CD4-positive, alpha-beta T cell treated with Interleukin-15 for 4 hours (primary cell): Measurements from ENCODE around the gene HAUS1.
"Not testable (repeated sequence)": the region's sequence is repeated elsewhere in the genome, so short reads cannot be mapped to it uniquely, and the experiment has no call there.

Experiments
- DNase-seq: peaks from one replicate; pipeline ENCODE4 v3.0.0-alpha.2; 2020; ENCODE audit warnings: low spot score

HAUS1 gene

GRCh38 chr18:46088501-46088900 is 15.7 kb upstream of the HAUS1 start:
- DNase-seq = not testable (repeated sequence)

DNA sequence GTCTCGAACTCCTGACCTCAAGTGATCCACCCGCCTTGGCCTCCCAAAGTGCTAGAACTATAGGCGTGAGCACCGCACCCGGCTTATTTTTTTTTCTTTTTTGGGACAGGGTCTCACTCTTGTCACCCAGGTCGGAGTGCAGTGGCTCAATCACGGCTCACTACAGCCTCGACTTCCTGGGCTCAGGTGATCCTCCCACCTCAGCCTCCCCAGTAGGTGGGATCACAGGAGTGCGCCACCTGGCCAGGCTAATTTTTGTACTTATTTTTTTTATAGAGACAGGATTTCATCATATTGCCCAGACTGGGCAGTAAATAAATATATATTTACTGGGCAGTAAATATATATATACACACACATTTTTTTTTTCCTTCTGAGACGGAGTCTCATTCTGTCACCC is 8.7 kb upstream of the HAUS1 start:
- no peak for DNase-seq

DNA sequence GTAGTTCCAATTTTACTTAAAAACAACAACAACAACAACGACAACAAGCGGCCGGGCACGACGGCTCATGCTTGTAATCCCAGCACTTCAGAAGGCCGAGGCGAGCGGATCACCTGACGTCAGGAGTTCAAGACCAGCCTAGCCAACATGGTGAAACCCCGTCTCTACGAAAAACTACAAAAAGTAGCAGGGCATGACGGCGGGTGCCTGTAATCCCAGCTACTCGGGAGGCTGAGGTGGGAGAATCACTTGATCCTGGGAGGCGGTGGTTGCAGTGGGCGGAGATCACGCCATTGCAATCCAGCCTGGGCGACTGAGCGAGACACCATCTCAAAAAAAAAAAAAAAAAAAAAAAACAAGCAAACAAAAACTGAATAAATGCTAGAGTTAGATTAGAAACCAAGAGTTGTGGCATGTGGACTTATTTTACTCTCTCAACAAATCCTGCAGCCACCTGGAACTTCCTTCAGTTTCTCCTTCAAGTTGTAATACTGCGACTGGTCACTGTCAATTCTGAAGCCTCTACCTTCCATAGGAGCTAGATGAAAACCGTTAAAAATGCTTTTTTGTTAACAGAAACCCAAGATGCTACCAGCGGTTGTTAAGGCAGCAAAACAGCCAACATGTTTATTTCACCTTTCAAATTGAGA is 7.4 kb upstream of the HAUS1 start:
- no peak for DNase-seq

GRCh38 chr18:46097431-46097800 is 6.8 kb upstream of the HAUS1 start:
- no peak for DNase-seq

- peak; percentile 80 for DNase-seq
These were observed 6.2 kb upstream of the HAUS1 start, which contains the start of gene ATP5F1A for GRCh38 chr18:46097801-46098615. TSS of gene ATP5F1A (minus strand) at chr18:46098296. CDS start at chr18:46098231, 65 bp downstream.

DNA sequence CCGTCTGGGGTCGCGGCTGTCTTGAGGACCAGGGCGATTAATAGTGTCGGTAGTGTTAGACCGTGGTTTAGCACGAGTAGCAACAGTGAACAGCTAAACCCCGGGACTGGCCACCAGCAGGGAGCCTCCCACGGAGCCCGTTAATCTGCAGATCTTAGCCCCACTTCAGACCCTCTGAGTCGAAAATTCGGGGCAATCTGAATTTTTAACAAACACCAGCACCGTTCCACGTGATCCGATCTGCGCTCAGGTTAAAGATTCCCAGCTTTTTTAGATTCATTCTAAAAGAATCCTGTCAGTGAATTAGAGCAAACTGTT is 5.6 kb upstream of the HAUS1 start:
- DNase-seq = no peak

GRCh38 chr18:46099463-46099862 is 4.7 kb upstream of the HAUS1 start:
- no peak for DNase-seq

- DNase-seq = no peak
These were observed 5.2 kb downstream of the HAUS1 start for GRCh38 chr18:46109386-46109785.

GRCh38 chr18:46110406-46110805 is 6.2 kb downstream of the HAUS1 start:
- no peak for DNase-seq

DNA sequence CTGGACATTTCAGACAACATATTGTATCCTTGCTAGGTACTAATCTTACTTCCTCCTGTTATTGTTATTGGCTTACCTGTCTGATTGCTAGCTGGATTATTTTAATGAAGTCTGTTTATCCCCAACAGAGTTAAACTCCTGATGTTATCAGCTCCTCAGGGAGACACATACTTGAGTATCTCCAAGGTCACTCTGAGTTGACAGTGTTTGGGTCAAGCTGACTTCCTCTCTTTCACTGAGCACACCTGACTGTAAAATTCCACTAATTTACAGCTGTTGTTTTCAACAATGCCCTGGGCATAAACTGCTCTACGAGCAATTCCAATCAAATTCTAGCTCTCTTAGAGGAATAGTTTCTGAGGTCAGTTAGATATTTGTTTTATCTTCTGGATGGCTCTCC is 9.6 kb downstream of the HAUS1 start:
- no peak for DNase-seq

- DNase-seq = not testable (repeated sequence)
These were observed 22.4 kb downstream of the HAUS1 start for GRCh38 chr18:46126625-46127024.

DNA sequence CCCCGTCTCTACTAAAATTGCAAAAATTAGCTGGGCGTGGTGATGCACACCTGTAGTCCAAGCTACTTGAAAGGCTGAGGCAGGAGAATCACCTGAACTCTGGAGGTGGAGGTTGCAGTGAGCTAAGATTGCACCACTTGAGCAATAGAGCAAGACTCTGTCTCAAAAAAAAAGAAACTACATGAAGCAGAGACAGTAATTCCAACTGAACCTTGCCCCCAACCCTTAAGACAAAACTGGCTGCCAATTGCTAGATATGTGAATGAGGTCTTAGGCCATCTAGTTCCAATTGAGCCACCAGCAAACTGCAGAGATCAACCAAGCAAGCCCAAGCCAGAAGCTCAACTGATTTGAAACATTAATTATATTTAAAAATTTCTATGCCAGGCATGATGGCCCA is 25.9 kb downstream of the HAUS1 start:
- no peak for DNase-seq

DNA sequence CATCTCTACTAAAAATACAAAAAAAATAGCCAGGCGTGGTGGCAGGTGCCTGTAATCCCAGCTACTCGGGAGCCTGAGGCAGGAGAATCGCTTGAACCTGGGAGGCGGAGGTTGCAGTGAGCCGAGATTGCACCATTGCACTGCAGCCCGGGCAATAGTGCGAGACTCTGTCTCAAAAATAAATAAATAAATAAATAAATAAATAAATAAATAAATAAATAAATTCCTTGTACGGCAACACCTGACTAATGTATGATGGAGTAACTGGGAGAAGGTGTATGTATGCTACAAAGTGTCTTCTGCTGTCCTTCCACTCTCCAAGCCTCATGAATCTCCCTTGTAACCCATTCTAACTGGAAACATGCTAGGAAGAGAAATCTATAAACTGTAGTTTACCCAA is 26.4 kb downstream of the HAUS1 start:
- DNase-seq = not testable (repeated sequence)

- DNase-seq = no peak
These were observed 29.3 kb downstream of the HAUS1 start for GRCh38 chr18:46133534-46133933.

DNA sequence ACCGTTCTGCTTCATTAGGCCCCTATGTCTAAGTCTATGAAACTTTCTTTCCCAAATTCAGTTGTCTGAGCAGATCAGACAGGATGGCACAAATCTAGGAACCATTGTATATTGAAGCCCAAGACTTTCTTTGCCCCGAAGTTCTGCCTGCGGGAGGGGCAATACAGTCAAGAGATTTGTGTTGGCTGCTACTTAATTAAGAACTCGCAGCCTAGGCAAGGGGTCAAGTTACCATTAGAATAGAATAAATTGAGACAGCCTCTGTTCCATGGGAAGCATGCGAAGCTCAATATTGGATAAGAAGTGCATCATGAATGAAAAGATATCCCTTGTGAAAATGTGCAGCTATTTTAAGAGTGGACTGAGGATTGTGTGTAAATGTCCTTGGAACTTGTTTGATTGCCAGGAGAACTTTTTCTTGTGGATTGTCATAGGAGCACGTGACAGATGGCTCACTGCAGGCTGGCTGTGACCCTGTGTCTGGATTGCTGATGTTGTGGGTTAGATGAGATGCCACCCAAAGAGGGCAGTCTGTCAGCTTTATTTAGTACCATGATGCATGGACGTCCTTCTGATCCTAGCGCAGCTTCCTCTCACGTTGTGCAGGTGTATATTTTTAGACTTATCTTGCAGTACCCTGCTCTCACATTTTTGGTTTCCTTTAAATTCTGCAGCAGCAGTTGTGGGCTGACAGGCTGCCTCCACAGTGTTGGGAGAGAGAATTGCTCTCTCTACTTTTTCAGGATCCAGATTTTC is 30.9 kb downstream of the HAUS1 start:
- DNase-seq = no peak

DNA sequence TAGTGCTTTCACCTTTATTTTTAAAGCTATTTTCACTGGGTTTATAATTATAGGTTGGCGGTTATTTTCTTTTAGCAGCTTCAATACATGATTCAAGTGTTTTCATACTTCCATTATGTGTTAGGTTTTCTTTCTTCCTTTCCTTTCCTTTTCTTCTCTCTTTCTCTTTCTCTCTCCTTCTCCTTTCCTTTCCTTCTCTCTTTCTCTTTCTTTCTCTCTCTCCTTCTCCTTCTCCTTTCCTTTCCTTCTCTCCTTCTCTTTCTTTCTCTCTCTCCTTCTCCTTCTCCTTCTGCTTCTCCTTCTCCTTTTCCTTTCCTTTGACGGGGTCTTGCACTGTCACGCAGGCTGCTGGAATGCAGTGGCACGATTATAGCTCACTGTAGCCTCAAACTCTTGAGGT is 36.0 kb downstream of the HAUS1 start:
- DNase-seq = no peak

DNA sequence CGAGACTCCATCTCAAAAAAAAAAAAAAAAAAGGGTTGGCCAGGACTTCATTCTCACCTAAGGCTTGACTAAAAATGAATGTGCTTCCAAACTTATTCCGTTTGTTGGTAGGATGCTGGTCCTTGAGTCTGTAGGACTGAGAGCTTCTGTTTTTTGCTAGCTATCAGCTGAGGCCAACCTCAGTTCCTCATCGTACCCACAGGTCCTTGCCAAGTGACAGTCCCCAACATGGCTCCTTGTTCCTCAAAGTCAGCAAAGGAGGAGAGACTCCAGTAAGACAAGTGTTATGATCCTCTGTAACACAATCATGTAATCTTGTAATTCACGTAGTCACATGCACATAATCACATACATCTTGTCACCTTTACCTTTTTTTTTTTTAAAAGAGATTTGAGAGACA is 37.0 kb downstream of the HAUS1 start:
- no peak for DNase-seq

DNA sequence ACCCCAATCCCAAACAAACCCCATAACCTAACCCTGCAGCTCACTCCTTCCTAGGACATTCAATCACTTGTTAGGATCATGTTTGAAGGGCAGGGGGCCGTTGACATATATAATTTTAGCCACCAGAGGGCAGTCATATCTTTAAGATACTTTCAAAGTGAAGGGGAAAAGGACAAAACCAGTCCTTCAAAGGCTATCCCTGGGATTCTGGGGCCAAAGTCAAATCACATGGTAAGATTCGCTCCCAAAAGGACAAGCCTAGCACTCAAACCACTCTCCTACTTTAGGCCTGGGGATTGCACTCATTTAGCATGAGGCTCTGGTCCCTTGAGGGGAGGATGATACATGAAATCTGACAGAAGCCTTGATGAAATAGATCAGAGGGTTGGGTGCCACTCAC is 44.6 kb downstream of the HAUS1 start:
- DNase-seq = peak; percentile 68

- no peak for DNase-seq
These were observed 48.2 kb downstream of the HAUS1 start for GRCh38 chr18:46152436-46152807.

- no peak for DNase-seq
These were observed 48.8 kb downstream of the HAUS1 start for GRCh38 chr18:46152808-46153617.

DNA sequence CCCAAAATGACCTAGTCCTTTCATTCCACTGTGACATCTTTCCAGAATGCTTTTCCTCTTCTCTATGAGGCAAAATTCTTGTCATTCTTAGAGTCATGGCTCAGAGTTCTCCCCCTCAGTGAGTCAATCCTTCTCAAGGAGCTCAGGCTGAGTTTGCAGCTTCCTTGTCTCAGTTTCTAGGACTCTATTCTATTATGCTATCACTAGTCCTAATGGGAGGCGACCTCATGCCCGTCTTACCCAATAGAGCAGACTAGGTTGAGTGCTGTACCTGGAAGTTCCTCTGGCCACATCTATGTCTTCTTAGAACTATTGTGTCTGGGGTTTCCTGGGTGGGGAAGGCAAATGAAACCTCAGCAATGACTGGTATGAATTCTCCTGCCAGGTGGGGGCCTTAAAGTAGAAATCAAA is 51.5 kb downstream of the HAUS1 start:
- DNase-seq = peak; percentile 94

DNA sequence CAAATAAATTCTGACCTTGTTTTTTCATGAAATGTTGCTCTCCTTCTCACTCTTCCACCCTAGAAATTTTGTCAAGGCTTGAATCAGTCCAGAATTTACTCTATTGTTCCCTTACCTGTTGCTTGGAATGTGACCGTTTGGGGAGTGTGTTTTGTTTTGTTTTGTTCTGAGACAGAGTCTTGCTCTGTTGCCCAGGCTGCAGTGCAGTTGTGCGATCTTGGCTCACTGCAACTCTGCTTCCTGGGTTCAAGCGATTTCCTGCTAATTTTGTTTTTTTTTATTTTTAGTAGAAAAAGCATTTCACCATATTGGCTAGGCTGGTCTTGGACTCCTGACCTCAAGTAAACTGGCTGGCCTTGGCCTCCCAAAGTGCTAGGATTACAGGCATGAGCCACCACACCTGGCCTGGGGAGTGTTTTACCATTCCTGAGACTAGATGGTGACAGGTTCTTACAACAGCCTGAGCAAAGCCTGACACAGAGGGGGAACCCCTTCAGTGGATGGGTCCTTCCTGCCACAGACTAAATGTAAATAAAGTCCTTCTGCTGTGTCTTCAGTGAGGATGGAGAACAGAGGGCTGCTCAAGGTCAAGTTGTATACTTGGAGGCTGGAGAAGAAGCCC is 52.0 kb downstream of the HAUS1 start:
- DNase-seq = peak; percentile 61
